Skeletal muscle cell (primary cell): ENCODE measurements around the gene APLNR.
"Not testable (repeated sequence)": the region's sequence is repeated elsewhere in the genome, so short reads cannot be mapped to it uniquely, and the experiment has no call there.

Experiments
- DNase-seq: peaks from one replicate; pipeline ENCODE4 v3.0.0-alpha.2; 2010; ENCODE audit warnings: low read depth
- H3K4me3 ChIP-seq: 2 replicates; pipeline ENCODE4 v1.5.1; 2011; ENCODE audit warnings: low read depth, mild to moderate bottlenecking, control low read depth, low read length, moderate library complexity

APLNR gene

DNA sequence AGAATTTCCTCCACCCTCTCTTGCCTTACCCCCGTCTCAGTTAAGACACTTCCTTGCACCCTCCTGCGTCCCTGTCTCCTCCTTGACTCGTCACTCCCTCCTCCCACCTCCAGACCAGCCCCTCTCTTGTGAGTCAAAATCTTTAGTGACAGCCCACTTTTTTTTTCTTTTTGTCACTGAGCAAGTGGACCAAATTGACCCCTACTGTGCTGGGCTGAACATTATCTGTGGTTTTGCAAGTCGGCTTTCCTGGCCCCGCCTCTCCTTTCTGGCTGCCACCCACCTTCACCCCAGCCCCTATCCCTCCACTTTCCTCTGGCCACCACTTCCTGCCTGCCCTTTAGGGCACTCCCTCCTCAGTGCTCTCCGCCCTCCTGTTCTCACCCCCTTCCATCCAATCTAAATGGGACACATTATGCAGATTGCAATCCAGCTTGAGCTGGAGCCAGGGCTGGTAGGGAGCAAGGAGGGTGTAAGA, at the start of gene APLNR:
TSS of gene APLNR (minus strand) at position 47 of the 478 bp plus-strand sequence. CDS start 246 bp downstream, outside the sequence.
- DNase-seq = no peak
- H3K4me3 ChIP-seq = no peak within 1 kb of the TSS

DNA sequence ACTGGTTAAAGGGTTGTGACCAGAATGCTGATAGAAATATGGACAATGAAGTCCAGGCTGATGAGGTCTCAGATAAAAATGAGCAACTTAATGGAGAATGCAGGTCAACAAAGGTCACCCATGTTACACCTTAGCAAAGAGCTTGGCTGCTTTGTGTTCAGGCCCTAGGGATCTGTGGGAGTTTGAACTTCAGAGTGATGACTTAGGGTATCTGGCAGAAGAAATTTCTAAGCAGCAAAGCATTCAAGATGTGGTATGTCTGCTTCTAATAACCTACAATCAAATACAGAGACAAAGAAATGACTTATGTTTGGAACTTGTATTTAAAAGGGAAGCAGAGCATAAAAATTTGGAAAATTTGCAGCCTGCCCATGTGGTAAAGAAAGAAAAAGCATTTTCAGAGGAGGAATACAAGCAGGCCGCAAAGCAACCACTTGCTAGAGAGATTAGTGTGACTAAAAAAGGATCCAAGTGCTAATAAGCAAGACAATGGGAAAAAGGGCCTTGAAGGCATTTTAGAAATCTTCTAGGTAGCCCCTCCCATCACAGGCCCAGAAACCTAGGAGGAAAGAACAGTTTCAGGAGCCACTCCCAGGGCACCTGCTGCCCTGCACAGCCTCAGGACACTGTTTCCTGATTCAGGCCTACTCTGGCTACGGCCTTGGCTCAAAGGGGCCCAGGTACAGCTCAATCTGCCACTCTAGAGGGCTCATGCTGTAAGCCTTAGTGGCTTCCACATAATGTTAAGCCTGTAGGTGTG, 46.4 kb upstream of the APLNR start:
- DNase-seq = no peak
- no peak overlapping the region for H3K4me3 ChIP-seq

DNA sequence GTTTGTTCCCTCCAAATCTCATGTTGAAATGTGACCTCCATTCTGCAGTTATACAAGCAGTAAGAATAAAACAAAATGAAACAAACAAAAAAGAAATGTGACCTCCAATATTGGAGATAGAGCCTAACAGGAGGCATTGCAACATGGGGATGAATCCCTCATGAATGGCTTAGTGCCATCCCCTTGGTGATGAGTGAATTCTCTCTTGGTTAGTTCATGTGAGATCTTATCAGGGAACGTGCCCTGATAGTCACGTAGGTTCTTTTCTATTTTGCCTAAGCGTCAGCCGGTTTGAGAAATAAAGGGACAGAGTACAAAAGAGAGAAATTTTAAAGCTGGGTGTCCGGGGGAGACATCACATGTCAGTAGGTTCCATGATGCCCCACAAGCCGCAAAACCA, 44.5 kb upstream of the APLNR start:
- not testable (repeated sequence) for DNase-seq, H3K4me3 ChIP-seq

DNA sequence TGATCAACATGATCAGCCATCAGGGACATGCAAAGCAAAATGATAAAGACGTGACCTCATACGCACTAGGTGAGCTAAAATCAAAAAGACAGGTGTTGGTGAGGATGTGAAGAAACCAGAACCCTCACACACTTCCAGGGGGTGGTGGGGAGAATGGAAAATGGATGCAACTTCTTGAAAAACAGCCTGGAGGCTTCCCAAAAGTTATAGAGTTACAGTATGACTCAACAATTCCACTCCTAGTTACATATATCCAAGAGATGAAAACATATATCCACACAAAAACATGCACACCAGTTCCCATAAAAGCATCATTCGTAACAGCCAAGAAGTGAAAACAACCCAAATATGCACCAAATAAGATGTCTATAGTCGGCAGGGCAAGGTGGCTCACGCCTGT, 42.1 kb upstream of the APLNR start:
- no peak overlapping the region for H3K4me3 ChIP-seq
- no peak for DNase-seq

DNA sequence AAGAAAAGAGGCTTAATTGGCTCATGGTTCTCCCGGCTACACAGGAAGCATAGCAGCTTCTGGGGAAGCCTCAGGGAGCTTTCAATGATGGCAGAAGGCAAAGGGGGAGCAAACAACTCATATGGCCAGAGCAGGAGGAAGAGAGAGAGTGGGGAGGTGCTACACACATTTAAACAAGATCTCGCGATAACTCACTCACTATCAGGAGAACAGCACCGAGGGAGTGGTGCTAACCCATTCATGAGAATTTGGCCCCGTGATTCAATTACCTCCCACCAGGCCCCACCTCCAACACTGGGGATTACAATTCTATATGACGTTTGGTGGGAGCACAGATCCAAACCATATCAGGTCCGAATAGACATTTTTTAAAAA, 41.7 kb upstream of the APLNR start:
- no peak for DNase-seq
- no peak overlapping the region for H3K4me3 ChIP-seq

DNA sequence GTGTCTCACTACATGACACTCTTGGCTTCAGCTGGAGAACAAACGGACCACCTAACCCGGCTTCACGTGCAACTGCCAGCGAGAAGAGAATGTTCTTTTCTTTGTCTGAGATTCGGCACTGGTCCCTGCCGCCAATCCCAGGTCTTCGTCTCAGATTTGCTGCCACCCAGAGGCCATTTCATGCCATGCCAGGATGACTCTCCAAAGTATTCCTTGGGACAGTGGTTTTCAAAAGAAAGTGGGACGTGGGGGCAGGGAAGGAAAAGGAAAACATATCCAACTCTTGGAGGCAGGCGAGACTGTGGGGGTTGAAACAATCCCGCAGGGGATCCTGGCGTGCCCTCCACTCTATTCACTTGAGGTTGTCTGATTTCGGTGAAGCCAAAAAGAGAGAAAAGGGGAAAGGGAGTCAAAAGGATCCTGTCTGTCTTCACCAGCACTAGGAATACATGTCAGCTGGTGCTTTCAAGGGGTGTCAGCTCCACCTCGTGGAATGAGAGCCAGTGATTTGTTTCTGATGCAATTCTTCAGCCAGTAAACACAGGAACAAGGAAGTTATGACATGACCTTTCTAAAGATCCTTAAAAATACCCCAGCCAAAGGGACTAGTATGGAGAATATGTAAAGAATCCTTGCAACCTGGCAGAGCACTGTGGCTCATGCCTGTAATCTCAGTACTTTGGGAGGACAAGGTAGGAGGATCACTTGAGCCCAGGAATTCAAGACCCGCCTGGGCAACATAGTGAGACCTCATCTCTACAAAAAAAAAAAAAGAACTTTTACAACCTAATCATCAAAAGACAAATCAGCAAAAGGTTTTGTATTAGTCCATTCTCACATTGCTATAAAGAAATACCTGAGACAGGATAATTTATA, 41.0 kb upstream of the APLNR start:
- no peak for DNase-seq
- H3K4me3 ChIP-seq = peak overlapping the region; percentile 13

DNA sequence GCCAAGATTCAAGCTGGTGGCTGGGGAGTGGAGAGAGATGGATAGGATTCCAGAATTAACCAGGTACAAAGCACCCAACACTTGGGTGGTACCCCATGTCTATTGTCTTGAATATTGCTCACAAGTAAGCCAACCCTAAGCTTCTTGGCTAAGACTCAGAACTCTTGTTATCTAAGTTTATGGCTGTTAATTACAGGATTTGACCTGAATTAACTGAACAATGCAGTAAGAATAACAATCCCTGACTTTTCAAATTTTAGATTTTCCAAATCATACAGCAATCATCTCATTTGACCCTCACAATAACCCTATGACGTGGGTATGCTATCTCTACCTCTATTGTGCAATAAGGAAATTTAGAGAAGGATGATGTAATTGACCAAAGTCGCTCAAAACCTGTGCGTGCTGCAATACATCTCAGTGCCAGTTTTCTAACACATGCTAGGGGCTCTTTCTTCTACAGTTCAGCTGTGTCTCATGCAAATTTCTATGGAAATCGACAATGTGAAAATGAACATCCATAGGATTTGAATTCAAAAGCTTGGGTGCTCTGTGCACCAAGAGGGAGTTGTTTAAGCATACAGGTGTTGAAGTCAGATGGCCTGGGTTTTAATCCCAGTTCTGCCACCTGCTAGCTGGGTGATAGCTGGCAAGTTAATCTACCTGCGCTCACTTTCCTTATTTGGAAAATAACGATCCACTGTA, 40.1 kb upstream of the APLNR start:
- no peak for DNase-seq
- no peak overlapping the region for H3K4me3 ChIP-seq

DNA sequence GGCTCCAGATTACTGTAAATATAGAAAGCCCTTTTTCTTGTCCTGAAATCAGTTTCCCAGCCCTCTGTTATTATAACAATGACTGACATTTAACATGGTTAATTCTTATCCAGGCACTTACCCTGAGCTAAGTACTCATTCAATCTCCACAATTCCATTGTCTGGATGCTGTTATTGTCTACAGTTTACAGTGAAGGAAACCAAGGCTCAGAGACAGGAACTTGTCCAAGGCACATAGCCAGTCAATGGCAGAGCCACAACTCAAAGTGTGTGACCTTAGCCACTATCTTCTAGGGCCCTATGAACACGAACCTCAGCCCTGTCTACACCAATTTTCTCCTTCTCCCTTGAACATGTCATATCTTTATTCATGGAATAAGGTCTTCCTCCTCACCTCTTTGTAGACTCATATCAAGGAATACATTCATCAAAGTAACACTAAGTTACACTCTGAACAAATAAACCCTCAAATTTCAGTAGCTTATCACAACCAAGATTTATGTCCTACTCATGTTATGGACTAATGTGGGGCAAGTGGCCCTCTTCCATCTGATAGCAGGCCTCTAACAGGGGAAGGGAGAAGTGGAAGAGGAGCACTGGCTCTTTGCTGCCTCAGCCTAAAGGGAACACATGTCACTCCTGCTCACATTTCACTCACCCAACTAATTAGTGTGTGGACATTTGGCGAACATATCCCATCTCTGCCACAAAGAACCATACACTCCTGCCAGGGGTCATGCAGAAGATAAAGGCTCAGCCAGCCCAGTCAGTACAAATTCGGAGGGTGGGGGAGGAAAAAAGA, 39.3 kb upstream of the APLNR start:
- DNase-seq = no peak
- H3K4me3 ChIP-seq = no peak overlapping the region

DNA sequence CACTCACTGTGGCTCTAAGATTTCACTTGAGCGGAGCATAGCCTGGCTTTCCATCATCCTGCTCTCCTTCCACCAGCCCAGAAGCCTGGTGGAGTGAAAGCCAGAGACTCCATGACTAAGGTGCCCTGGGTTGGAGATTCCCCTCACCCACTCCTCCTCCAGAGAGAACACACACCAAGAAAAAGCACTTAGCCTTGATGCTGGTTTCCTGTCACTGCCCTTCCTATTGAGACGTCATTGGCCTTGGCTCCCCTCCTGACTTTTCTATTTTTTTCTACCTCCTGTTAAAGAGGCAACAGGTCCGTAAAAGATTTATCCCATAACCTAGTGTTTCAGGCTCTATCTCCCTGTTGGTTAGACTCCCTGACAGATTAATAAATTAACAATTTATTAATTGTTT, 38.5 kb upstream of the APLNR start:
- DNase-seq = no peak
- no peak overlapping the region for H3K4me3 ChIP-seq

DNA sequence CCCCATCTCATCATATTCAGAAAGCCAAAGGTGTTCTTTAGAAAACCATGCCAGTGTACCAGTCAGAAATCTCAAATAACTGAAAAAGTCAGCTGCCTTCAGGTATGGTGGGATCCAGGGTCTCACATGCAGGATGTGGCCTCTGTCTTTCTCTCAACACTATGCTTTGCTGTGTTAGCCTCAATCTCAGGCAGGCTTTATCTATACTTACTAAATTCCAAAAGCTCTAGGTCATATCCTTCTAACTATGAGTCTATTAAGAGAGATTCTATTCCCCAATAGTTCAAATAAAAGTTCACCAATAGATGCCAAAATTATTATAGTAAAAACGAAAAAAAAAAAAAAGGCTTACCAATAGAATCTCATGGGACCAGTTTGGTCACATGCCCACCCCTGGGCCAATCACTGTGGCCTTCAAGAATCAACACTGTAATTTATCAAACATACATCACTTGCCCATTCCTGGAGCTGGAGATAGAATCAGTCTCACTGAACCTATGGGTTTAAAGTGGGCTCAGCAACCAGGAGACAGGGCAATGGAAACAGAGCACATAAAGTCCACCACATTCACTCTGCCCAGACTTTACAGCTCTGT, 38.0 kb upstream of the APLNR start:
- no peak for DNase-seq
- H3K4me3 ChIP-seq = no peak overlapping the region

DNA sequence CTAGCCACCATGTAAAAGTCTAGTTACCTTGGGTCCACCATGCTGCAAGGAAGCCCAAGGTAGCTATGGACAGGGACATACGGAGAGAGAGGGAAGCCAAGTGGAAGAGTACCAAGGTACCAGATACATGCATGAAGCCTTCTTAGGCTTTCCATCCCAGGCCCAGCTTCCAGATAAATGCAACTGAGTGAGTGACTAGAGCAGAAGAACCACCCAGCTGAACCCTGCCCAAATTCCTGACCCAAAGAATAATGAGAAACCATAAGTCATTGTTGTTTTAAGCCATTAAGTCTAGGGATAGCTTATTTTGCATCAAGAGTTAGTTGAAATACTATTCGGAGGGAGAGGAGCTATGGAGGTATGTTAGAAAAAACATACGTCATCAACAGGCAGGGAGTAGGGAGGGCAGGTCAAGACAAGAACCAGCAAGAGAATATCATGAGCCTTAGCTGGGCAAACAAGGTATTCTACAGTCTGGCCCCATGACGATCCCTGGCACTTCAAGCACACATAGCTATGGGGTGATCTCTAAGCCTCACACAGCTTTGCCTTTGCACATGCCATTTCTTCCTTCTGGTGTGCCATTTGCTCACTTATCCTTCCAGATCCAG, 36.5 kb upstream of the APLNR start:
- DNase-seq = no peak
- no peak overlapping the region for H3K4me3 ChIP-seq

DNA sequence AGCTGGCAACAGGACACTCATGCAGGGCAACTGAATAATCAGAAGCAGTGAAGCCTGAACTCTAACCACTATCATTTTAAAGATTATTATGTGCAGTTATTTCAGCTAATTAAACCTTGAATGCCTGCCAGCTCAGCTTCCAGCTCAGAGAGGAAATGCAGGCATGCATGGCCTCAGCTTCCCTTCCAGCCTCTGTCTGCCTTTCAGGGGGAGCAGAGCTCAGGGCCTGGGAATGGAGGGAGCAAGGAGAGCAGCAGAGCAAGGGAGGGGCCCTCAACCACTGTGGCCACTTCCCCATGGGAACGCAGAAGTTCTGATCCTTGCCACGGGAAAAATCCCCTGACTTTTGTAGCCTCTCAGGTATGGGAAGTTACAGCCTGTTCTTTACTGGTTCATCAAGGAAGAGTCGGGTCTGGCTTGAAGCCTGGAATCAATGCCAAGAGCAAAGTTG, 32.5 kb upstream of the APLNR start:
- H3K4me3 ChIP-seq = no peak overlapping the region
- DNase-seq = no peak

DNA sequence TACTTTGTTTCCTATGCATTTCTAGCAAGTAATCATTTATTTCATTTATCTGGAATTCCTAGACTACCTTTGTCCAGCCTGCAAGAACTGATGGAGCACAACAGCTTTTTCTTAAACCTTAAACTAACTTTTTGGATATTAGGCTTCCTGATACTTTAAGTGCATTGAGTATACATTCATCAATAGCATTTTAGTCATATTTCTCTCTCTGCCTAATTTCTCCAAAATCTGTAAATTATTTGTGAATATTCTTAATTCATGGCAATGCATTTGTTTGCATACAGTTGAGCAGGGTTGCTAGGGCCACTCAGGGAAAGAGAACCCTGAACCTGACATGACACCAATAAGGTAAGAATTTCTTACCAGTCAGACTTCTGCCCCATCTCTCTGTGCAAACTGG, 29.1 kb upstream of the APLNR start:
- H3K4me3 ChIP-seq = no peak overlapping the region
- no peak for DNase-seq

DNA sequence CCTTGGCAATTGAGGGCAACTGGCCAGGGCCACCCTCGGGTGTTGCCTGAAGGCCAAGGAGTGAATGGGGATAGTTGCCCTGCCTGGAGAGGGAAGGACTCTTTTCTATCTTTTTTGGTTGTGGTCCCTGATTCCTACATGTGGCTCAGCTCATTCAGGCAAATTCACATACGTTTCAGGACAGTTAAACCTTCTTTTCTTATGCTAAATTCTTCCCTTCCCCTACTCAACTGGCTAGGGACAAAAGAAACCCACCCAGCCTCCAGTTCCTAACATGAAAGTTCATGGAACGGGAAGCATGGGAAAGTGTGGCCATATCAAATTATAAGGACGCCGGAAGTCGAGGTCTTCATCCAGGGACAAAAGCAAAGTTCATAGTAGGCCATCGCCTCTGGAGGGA, 26.3 kb upstream of the APLNR start:
- no peak overlapping the region for H3K4me3 ChIP-seq
- no peak for DNase-seq

DNA sequence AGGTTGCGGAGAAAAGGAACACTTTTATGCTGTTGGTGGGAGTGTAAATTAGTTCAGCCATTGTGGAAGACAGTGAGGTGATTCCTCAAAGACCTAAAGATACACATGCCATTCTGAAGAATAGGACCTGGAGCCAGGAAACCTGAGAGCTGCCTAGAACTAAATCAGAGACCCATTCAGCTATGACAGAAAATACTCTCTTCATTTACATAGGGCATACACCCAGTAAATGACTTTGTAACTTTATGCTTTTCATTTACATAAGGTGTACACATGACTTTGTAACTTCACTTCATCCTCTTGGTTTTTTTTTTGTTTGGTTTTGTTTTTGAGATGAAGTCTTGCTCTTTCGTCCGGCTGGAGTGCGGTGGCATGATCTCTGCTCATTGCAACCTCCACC, 25.1 kb upstream of the APLNR start:
- no peak for DNase-seq
- no peak overlapping the region for H3K4me3 ChIP-seq

DNA sequence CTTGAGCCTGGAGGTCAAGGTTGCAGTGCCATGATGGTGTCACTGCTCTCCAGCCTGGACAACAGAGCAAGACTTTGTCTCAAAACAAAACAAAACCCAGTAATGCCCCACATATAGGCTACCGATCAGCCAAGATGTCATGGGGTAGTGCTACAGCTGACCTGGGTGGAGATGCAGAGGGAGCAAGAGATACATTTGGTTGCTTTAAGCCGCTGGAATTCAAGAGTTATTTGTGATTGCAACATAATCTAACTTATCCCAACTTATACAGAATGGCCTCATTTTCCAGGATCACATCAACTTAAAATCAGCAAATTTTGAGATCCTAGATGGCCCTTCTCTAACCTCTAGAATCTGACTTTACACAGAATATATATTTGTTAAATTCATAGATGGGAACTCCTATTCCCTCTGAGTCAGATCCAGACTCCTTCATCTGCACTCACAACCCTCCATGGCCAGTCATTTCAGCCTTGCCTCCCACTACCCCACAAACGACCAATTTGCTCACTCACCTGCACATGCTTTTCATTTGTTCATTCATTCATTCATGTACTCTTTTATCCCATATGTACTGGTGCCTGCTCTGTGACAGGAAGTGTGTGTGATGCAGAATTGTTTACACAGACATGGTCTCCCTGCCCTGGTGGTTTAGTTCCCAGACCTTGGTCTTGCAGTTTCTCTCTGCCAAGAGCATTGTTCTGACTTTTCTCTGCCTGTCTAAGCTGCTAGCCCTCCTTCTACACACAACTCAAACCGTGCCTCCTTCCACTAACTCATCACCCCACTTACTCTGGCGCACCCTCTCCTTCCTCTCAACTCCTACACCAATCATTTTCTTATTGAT, 24.1 kb upstream of the APLNR start:
- no peak for DNase-seq
- no peak overlapping the region for H3K4me3 ChIP-seq

DNA sequence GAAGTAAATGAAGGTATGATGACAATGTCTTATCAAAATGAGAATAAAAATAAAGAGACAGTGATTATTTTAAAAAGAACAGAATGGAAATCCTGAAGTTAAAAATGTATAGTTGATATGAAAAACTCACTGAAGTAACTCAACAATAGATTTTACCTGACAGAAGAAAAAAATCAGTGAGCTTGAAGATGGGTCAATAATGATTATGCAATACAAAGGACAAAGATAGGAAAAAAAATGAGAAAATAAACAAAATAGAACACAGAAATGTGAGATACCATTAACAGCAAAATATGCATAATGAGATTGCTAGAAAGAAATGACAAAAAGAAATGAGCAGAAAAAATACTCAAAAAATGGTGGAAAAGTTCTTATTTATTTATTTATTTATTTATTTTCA, 19.1 kb upstream of the APLNR start:
- no peak for DNase-seq
- no peak overlapping the region for H3K4me3 ChIP-seq

DNA sequence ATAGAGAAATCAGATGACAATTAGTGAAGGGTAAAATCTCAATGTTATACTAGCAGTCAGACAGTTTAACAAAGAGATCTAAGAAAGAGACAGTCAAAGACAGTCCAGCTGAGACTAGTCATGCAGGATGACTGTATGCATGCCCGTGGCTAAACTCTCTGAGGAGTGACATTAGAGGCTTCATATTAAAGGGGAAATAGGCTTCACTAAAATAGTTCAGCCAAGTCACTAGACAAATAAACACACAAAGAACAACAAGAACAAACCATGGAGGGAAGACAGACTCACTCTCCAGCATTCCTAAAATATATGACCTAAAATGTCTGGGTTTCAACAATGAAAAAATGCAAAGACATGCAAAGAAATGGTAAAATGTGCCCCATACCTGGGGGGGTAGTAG, 18.6 kb upstream of the APLNR start:
- no peak overlapping the region for H3K4me3 ChIP-seq
- DNase-seq = no peak
